ENCODE data around the gene FIG4.
"Not testable (repeated sequence)": the region's sequence is repeated elsewhere in the genome, so short reads cannot be mapped to it uniquely, and the experiment has no call there.

DNA sequence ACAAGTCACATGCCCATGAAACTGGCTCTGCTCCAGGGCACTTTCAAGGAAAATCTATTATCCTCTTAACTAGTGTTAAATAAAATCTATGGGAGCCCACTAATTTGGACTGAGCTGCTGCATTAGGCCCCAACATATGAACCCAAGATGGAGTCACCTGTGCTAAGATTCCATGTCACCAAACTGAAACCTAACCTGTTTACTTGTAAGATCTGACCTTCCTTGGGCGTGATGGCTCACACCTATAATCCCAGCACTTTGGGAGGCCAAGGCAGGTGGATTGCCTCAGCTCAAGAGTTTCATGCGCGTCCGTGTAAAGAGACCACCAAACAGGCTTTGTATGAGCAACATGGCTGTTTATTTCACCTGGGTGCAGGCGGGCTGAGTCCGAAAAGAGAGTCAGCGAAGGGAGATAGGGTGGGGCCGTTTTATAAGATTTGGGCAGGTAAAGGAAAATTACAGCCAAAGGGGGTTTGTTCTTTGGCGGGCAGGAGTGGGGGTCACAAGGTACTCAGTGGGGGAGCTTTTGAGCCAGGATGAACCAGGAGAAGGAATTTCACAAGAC is 164.5 kb downstream of the FIG4 start:
- not testable (repeated sequence) for TF ChIP-seq CTCF (IDR thresholded peaks at IDR 0.05; ENCODE audit: insufficient read depth, low read length, poor library complexity, severe bottlenecking); EZH2phosphoT487 (conservative IDR thresholded peaks at IDR 0.05; ENCODE audit: low read length)

All from SU-DHL-6 (cell line).